ENCODE results near the gene AMFR. TPM values are rescaled to one million over a fixed set of nuclear protein-coding genes. Genes with fewer than 3 reads are reported as not detected.

Gene AMFR
- total RNA-seq, 1 experiment from 2014 or later = 89.4 TPM

DNA sequence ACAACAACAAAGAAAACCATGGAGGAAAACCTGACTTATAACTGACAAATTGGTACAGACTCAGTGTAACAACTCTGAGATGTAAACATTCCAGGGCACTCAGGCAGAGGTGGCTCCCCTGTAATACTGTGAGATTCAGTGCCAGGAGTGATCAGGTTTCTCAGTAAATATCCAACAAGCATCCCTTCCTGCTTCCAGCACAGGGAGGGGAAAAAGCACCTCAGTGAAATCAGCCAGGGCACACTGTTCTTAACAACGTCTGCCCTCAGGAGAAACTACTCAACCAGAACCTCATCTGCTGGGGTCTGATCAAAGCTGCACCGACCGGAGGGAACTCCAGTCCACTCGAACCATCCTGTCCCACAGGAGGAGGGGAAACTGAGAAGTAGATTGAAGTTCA, 52.3 kb downstream of the AMFR start:
- H3K9me2 ChIP-seq (ENCODE audit: insufficient read depth) = no peaks in the 10 kb centered on the region; the same call in 1 of the 2 replicates
- H3K4me3 ChIP-seq = no peak overlapping the region
- ChIA-PET CTCF (no interaction called here), POLR2A (ENCODE audit: unreplicated experiment) (no interaction called here)
- peak; percentile 28 to 87 for DNase-seq
- intact Hi-C loops (cut with micrococcal nuclease; ENCODE audit: unreplicated experiment) = loop anchor here (5.0 kb wide), 1 partner anchor 871 kb away; no protein-coding TSS in a partner anchor
- H3K27ac ChIP-seq = peak overlapping the region; percentile 24
- peaks cover 45% of the 10 kb centered on the region for H3K4me1 ChIP-seq (replicated peaks; ENCODE audit: insufficient read depth)
- H3K9me3 ChIP-seq (ENCODE audit: insufficient read depth, low read depth) = no peaks in the 10 kb centered on the region
- H3F3A ChIP-seq (ENCODE audit: insufficient read depth, low read depth) = peaks cover 47% of the 10 kb centered on the region; the same call in 1 of the 2 replicates
- peaks cover 21% of the 10 kb centered on the region for H3K36me3 ChIP-seq (ENCODE audit: low read depth)
- H3K4me2 ChIP-seq = peak overlapping the region; percentile 43
- TF ChIP-seq, protein P1, sequence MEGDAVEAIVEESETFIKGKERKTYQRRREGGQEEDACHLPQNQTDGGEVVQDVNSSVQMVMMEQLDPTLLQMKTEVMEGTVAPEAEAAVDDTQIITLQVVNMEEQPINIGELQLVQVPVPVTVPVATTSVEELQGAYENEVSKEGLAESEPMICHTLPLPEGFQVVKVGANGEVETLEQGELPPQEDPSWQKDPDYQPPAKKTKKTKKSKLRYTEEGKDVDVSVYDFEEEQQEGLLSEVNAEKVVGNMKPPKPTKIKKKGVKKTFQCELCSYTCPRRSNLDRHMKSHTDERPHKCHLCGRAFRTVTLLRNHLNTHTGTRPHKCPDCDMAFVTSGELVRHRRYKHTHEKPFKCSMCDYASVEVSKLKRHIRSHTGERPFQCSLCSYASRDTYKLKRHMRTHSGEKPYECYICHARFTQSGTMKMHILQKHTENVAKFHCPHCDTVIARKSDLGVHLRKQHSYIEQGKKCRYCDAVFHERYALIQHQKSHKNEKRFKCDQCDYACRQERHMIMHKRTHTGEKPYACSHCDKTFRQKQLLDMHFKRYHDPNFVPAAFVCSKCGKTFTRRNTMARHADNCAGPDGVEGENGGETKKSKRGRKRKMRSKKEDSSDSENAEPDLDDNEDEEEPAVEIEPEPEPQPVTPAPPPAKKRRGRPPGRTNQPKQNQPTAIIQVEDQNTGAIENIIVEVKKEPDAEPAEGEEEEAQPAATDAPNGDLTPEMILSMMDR (conservative IDR thresholded peaks at IDR 0.05) = no peak
- TF ChIP-seq EZH2 (IDR thresholded peaks at IDR 0.05; ENCODE audit: low read depth) = no peak
- H2AFZ ChIP-seq = no peak overlapping the region
- H3K79me2 ChIP-seq (ENCODE audit: low read depth) = peaks cover 41% of the 10 kb centered on the region
- peaks cover 3% of the 10 kb centered on the region; the same call in 1 of the 2 replicates for H4K20me1 ChIP-seq (ENCODE audit: insufficient read depth)
- no TSS peak for BruUV-seq (replicated peaks)
- H3K27me3 ChIP-seq (ENCODE audit: insufficient read depth, low read depth) = no peaks in the 10 kb centered on the region

DNA sequence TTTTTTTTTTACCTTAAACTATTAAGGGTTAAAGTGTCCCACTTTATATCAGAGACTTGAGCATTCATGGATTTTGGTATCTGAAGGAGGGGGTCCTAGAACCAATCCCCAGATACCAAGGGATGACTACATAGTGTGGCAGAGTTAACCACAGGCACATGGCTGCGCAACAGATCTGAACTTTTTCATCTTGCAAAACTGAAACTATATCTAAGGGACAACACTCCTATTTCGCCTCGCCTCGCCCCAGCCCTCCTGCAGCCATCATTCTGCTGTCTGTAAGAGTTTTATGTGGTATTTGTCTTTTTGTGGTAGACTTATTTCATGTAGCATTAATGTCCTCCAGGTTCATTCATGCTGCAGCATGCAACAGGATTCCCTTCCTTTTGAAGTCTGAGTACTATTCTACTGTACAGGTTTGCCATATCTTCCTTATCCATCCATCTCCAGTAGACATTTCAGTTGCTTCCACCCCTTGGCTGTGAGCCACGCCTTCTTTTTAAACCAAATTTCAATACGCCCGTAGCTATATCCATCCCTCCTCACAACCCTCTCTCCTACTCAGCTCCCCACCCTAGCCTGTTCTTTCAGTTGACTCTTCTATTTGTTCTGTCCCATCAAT, 53.2 kb downstream of the AMFR start:
- peaks cover 45% of the 10 kb centered on the region for H3K4me1 ChIP-seq (replicated peaks; ENCODE audit: insufficient read depth)
- H3K9me3 ChIP-seq (ENCODE audit: insufficient read depth, low read depth) = no peaks in the 10 kb centered on the region
- no peak for TF ChIP-seq EZH2 (IDR thresholded peaks at IDR 0.05; ENCODE audit: low read depth)
- TF ChIP-seq, protein P1 (conservative IDR thresholded peaks at IDR 0.05) = no peak
- no peaks in the 10 kb centered on the region for H3K9me2 ChIP-seq (ENCODE audit: insufficient read depth)
- H3K79me2 ChIP-seq (ENCODE audit: low read depth) = peaks cover 34% of the 10 kb centered on the region
- DNase-seq = peak in 1 of 2 experiments; percentile 33
- H3K27me3 ChIP-seq (ENCODE audit: insufficient read depth, low read depth) = no peaks in the 10 kb centered on the region
- H3K4me2 ChIP-seq = peak overlapping the region; percentile 43
- POLR2A ChIA-PET (ENCODE audit: unreplicated experiment) = no interaction called here
- H3K27ac ChIP-seq = peak overlapping the region; percentile 24; the same call in 1 of the 2 replicates
- H3F3A ChIP-seq (ENCODE audit: insufficient read depth, low read depth) = peaks cover 39% of the 10 kb centered on the region; the same call in 1 of the 2 replicates
- peaks cover 16% of the 10 kb centered on the region for H3K36me3 ChIP-seq (ENCODE audit: low read depth)
- CTCF ChIA-PET = no interaction called here
- H2AFZ ChIP-seq = no peak overlapping the region
- intact Hi-C loops (cut with micrococcal nuclease; ENCODE audit: unreplicated experiment) = loop anchor here (5.0 kb wide), 1 partner anchor 870 kb away; no protein-coding TSS in a partner anchor
- no TSS peak for BruUV-seq (replicated peaks)
- peaks cover 3% of the 10 kb centered on the region; the same call in 1 of the 2 replicates for H4K20me1 ChIP-seq (ENCODE audit: insufficient read depth)
- H3K4me3 ChIP-seq = no peak overlapping the region

DNA sequence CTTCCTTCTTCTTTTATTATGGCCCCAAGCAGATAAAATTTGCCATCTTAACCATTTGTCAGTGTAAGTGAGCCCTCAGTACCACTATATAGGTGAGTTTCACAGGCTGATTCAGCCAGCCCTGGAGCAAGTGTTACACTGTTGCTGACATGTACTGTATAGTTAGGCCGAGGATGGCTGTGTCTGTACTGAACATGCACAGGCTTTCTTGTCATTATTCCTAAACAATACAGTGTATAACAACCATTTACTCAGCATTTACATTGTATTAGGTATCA, 53.7 kb downstream of the AMFR start:
- DNase-seq = peak in 1 of 2 experiments; percentile 33
- ChIA-PET POLR2A (ENCODE audit: unreplicated experiment) (interaction anchor here (0.8 kb wide), 1 partner anchor 15 kb away, joined by 6 read pairs; no protein-coding TSS in a partner anchor), CTCF (no interaction called here)
- no peaks in the 10 kb centered on the region for H3K9me3 ChIP-seq (ENCODE audit: insufficient read depth, low read depth)
- H3K36me3 ChIP-seq (ENCODE audit: low read depth) = peaks cover 15% of the 10 kb centered on the region; the same call in 1 of the 2 replicates
- H3K4me2 ChIP-seq = peak overlapping the region; percentile 43
- no peak overlapping the region for H2AFZ ChIP-seq
- H3K27me3 ChIP-seq (ENCODE audit: insufficient read depth, low read depth) = no peaks in the 10 kb centered on the region
- H4K20me1 ChIP-seq (ENCODE audit: insufficient read depth) = peaks cover 2% of the 10 kb centered on the region; the same call in 1 of the 2 replicates
- no peaks in the 10 kb centered on the region for H3K9me2 ChIP-seq (ENCODE audit: insufficient read depth)
- intact Hi-C loops (cut with micrococcal nuclease; ENCODE audit: unreplicated experiment) = loop anchor here (5.0 kb wide), 1 partner anchor 869 kb away; no protein-coding TSS in a partner anchor
- no TSS peak for BruUV-seq (replicated peaks)
- peak overlapping the region; percentile 49 for H3K27ac ChIP-seq
- peaks cover 34% of the 10 kb centered on the region; the same call in 1 of the 2 replicates for H3F3A ChIP-seq (ENCODE audit: insufficient read depth, low read depth)
- H3K79me2 ChIP-seq (ENCODE audit: low read depth) = peaks cover 30% of the 10 kb centered on the region
- no peak overlapping the region for H3K4me3 ChIP-seq
- H3K4me1 ChIP-seq (replicated peaks; ENCODE audit: insufficient read depth) = peaks cover 45% of the 10 kb centered on the region
- TF ChIP-seq, protein P1 (conservative IDR thresholded peaks at IDR 0.05) = no peak
- TF ChIP-seq EZH2 (IDR thresholded peaks at IDR 0.05; ENCODE audit: low read depth) = no peak
